ENCODE data around the gene YIF1A. TPM values are rescaled to one million over a fixed set of nuclear protein-coding genes. Genes with fewer than 3 reads are reported as not detected.

Gene YIF1A
- polyA plus RNA-seq, 1 of the 3 experiments (the other 2 are of a cell fraction): 123 TPM

DNA sequence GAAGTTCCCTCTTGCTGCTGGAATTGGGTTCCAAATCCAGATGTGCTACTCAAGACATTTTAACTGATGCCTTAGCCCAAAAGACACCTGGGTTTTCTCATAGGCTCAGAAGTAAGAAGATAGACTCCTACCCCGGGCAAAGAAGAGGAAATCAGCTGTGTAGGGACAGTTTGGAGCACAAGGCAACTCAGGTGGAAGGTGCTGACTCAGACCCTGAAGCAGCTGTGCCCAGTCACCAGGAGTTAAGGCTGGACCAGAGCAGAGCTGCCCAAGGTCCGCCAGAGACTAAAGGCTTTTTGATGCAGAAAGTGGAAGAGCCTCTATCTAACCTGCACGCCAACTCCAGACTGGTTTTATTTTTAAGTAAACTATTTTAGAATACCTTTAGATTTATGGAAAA, 41.1 kb downstream of the YIF1A start:
- DNase-seq: no peak
- Histone ChIP-seq H3F3A (replicated peaks; ENCODE audit: insufficient read depth) (peaks cover 3% of the 10 kb centered on the region), H3K4me2 (no peak overlapping the region), H3K36me3 (replicated peaks in 1 of 2; ENCODE audit: control insufficient read depth in 1 of 2, insufficient read depth in 2 of 2, low read length in 1 of 2) (peaks cover 19 to 56% of the 10 kb centered on the region in 2 experiments), H3K4me1 (ENCODE audit: control insufficient read depth in 1 of 2, insufficient read depth in 2 of 2, low read depth in 1 of 2, low read length in 1 of 2) (peaks cover 0 to 5% of the 10 kb centered on the region in 2 experiments; a peak in 1 of 4 replicates), H3K4me3 (ENCODE audit: low read depth in 2 of 2, low read length in 1 of 2) (no peak overlapping the region), H3K9me2 (no peaks in the 10 kb centered on the region), H3K27me3 (ENCODE audit: insufficient read depth) (no peaks in the 10 kb centered on the region), H4K20me1 (ENCODE audit: insufficient read depth) (no peaks in the 10 kb centered on the region), H3K79me2 (ENCODE audit: insufficient read depth) (no peaks in the 10 kb centered on the region), H3K27ac (ENCODE audit: low read depth in 2 of 2, low read length in 1 of 2) (no peak overlapping the region), H2AFZ (ENCODE audit: low read depth) (no peak overlapping the region), H3K9ac (no peak overlapping the region), H3K9me3 (no peaks in the 10 kb centered on the region)
- ChIA-PET POLR2A (no interaction called here), CTCF (interaction anchor here (1.6 kb wide), 1 partner anchor 25 kb away, joined by 6 read pairs; no protein-coding TSS in a partner anchor)
- no peak for TF ChIP-seq EP300 (IDR thresholded peaks at IDR 0.05; ENCODE audit: borderline replicate concordance in 1 of 2, low read depth in 1 of 2, low read length in 1 of 2)
- no peak for TF ChIP-seq MXI1 (IDR thresholded peaks at IDR 0.05; ENCODE audit: low read depth, low read length)
- no peak for TF ChIP-seq MEF2A (IDR thresholded peaks at IDR 0.05; ENCODE audit: borderline replicate concordance, low read depth)
- TF ChIP-seq NFIC (IDR thresholded peaks at IDR 0.05; ENCODE audit: borderline replicate concordance): no peak
- no peak for TF ChIP-seq RXRA (IDR thresholded peaks at IDR 0.05; ENCODE audit: borderline replicate concordance, low read depth)
- TF ChIP-seq POLR2AphosphoS5 (IDR thresholded peaks at IDR 0.05; ENCODE audit: low read depth, low read length): no peak
- TF ChIP-seq, protein P1, sequence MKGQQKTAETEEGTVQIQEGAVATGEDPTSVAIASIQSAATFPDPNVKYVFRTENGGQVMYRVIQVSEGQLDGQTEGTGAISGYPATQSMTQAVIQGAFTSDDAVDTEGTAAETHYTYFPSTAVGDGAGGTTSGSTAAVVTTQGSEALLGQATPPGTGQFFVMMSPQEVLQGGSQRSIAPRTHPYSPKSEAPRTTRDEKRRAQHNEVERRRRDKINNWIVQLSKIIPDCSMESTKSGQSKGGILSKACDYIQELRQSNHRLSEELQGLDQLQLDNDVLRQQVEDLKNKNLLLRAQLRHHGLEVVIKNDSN (IDR thresholded peaks at IDR 0.05; ENCODE audit: borderline replicate concordance, low read depth): no peak
- TF ChIP-seq RCOR1 (IDR thresholded peaks at IDR 0.05; ENCODE audit: low read length): no peak
- no peak for TF ChIP-seq GATA2 (CRISPR knock-in tag; IDR thresholded peaks at IDR 0.05)
- no peak for TF ChIP-seq FOSL2 (IDR thresholded peaks at IDR 0.05; ENCODE audit: borderline replicate concordance, low read depth)
- TF ChIP-seq, protein P2, sequence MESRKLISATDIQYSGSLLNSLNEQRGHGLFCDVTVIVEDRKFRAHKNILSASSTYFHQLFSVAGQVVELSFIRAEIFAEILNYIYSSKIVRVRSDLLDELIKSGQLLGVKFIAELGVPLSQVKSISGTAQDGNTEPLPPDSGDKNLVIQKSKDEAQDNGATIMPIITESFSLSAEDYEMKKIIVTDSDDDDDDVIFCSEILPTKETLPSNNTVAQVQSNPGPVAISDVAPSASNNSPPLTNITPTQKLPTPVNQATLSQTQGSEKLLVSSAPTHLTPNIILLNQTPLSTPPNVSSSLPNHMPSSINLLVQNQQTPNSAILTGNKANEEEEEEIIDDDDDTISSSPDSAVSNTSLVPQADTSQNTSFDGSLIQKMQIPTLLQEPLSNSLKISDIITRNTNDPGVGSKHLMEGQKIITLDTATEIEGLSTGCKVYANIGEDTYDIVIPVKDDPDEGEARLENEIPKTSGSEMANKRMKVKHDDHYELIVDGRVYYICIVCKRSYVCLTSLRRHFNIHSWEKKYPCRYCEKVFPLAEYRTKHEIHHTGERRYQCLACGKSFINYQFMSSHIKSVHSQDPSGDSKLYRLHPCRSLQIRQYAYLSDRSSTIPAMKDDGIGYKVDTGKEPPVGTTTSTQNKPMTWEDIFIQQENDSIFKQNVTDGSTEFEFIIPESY (IDR thresholded peaks at IDR 0.05; ENCODE audit: borderline replicate concordance, low read depth): no peak
- no peak for TF ChIP-seq TCF12 (IDR thresholded peaks at IDR 0.05)
- WGBS (ENCODE audit: low lambda C conversion rate): 77% methylated on average over 3 of the region's 3 CpGs

DNA sequence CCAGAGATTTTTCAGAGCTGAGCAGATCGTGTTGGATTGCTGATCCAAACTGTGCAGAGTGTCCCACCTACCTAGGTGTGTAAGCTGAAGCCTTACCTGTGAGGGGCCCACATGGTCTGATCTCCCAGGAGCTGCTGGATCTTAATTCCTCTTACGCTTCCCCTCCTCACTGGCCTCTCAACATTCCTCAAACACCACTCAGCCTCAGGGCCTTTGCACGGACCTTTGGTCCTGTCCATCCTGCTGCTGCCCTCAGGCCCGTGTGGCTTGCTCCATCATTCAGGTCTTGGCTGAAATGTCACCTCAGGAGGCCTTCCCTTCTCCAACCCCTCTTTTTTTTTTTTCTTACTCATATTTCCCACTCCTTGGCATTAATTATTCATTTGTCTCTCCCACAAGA, 41.6 kb downstream of the YIF1A start:
- Histone ChIP-seq H3K4me2 (no peak overlapping the region), H3K27ac (ENCODE audit: low read depth in 2 of 2, low read length in 1 of 2) (no peak overlapping the region), H3K4me1 (ENCODE audit: control insufficient read depth in 1 of 2, insufficient read depth in 2 of 2, low read depth in 1 of 2, low read length in 1 of 2) (peaks cover 0 to 5% of the 10 kb centered on the region in 2 experiments; a peak in 1 of 4 replicates), H3K27me3 (ENCODE audit: insufficient read depth) (no peaks in the 10 kb centered on the region), H3K36me3 (replicated peaks in 1 of 2; ENCODE audit: control insufficient read depth in 1 of 2, insufficient read depth in 2 of 2, low read length in 1 of 2) (peaks cover 22 to 60% of the 10 kb centered on the region in 2 experiments), H3K4me3 (ENCODE audit: low read depth in 2 of 2, low read length in 1 of 2) (no peak overlapping the region), H3K9me3 (no peaks in the 10 kb centered on the region), H3K79me2 (ENCODE audit: insufficient read depth) (no peaks in the 10 kb centered on the region), H3K9ac (no peak overlapping the region), H3F3A (replicated peaks; ENCODE audit: insufficient read depth) (peaks cover 3% of the 10 kb centered on the region), H4K20me1 (ENCODE audit: insufficient read depth) (no peaks in the 10 kb centered on the region), H2AFZ (ENCODE audit: low read depth) (no peak overlapping the region), H3K9me2 (no peaks in the 10 kb centered on the region)
- WGBS (ENCODE audit: low lambda C conversion rate): 95% methylated on average over 4 of the region's 4 CpGs
- DNase-seq: no peak
- POLR2A ChIA-PET: no interaction called here
- CTCF ChIA-PET: interaction anchor here (1.6 kb wide), 1 partner anchor 25 kb away, joined by 6 read pairs; no protein-coding TSS in a partner anchor
- no peak for TF ChIP-seq EP300 (IDR thresholded peaks at IDR 0.05; ENCODE audit: borderline replicate concordance in 1 of 2, low read depth in 1 of 2, low read length in 1 of 2)
- TF ChIP-seq FOSL2 (IDR thresholded peaks at IDR 0.05; ENCODE audit: borderline replicate concordance, low read depth): no peak
- no peak for TF ChIP-seq RCOR1 (IDR thresholded peaks at IDR 0.05; ENCODE audit: low read length)
- no peak for TF ChIP-seq TCF12 (IDR thresholded peaks at IDR 0.05)
- TF ChIP-seq, protein P1 (IDR thresholded peaks at IDR 0.05; ENCODE audit: borderline replicate concordance, low read depth): no peak
- no peak for TF ChIP-seq YY1 (IDR thresholded peaks at IDR 0.05; ENCODE audit: low read depth)
- TF ChIP-seq TAF1 (IDR thresholded peaks at IDR 0.05; ENCODE audit: borderline replicate concordance, low read depth, low read length): no peak
- no peak for TF ChIP-seq FOXJ3 (CRISPR knock-in tag; IDR thresholded peaks at IDR 0.05)
- TF ChIP-seq, protein P3, sequence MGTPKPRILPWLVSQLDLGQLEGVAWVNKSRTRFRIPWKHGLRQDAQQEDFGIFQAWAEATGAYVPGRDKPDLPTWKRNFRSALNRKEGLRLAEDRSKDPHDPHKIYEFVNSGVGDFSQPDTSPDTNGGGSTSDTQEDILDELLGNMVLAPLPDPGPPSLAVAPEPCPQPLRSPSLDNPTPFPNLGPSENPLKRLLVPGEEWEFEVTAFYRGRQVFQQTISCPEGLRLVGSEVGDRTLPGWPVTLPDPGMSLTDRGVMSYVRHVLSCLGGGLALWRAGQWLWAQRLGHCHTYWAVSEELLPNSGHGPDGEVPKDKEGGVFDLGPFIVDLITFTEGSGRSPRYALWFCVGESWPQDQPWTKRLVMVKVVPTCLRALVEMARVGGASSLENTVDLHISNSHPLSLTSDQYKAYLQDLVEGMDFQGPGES (IDR thresholded peaks at IDR 0.05; ENCODE audit: low read depth, low read length): no peak
- TF ChIP-seq, protein P2 (IDR thresholded peaks at IDR 0.05; ENCODE audit: borderline replicate concordance, low read depth): no peak
- TF ChIP-seq NFIC (IDR thresholded peaks at IDR 0.05; ENCODE audit: borderline replicate concordance): no peak
- TF ChIP-seq, protein P4, sequence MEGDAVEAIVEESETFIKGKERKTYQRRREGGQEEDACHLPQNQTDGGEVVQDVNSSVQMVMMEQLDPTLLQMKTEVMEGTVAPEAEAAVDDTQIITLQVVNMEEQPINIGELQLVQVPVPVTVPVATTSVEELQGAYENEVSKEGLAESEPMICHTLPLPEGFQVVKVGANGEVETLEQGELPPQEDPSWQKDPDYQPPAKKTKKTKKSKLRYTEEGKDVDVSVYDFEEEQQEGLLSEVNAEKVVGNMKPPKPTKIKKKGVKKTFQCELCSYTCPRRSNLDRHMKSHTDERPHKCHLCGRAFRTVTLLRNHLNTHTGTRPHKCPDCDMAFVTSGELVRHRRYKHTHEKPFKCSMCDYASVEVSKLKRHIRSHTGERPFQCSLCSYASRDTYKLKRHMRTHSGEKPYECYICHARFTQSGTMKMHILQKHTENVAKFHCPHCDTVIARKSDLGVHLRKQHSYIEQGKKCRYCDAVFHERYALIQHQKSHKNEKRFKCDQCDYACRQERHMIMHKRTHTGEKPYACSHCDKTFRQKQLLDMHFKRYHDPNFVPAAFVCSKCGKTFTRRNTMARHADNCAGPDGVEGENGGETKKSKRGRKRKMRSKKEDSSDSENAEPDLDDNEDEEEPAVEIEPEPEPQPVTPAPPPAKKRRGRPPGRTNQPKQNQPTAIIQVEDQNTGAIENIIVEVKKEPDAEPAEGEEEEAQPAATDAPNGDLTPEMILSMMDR (IDR thresholded peaks at IDR 0.05): no peak
- TF ChIP-seq RXRA (IDR thresholded peaks at IDR 0.05; ENCODE audit: borderline replicate concordance, low read depth): no peak

Measured in SK-N-SH (cell line).